ENCODE data around the gene CYP2A7.
"Not testable (repeated sequence)": the region's sequence is repeated elsewhere in the genome, so short reads cannot be mapped to it uniquely, and the experiment has no call there.

- TF ChIP-seq CTCF (tag by site-specific recombination; IDR thresholded peaks at IDR 0.05); ZBTB26 (tag by site-specific recombination; optimal IDR thresholded peaks at IDR 0.05); ZNF280C (tag by site-specific recombination; IDR thresholded peaks at IDR 0.05); REST (tag by site-specific recombination; IDR thresholded peaks at IDR 0.05); ZNF501 (tag by site-specific recombination; IDR thresholded peaks at IDR 0.05); ZNF560 (tag by site-specific recombination; IDR thresholded peaks at IDR 0.05; ENCODE audit: borderline replicate concordance); ZNF48 (tag by site-specific recombination; IDR thresholded peaks at IDR 0.05); ZNF10 (tag by site-specific recombination; IDR thresholded peaks at IDR 0.05); TCF7L2 (IDR thresholded peaks at IDR 0.05; ENCODE audit: borderline replicate concordance, low read depth, low read length); ZNF777 (tag by site-specific recombination; IDR thresholded peaks at IDR 0.05; ENCODE audit: borderline replicate concordance); ZNF274 (IDR thresholded peaks at IDR 0.05; ENCODE audit: low read length); ZNF274 (tag by site-specific recombination; IDR thresholded peaks at IDR 0.05; ENCODE audit: borderline replicate concordance); ZSCAN30 (tag by site-specific recombination; IDR thresholded peaks at IDR 0.05): not testable (repeated sequence)
Observed at GRCh38 chr19:40879349-40879748, 2.7 kb downstream of the CYP2A7 start.
